H1 (cell line): Measurements from ENCODE around the gene P2RX1. TPM values are rescaled to one million over a fixed set of nuclear protein-coding genes. Genes with fewer than 3 reads are reported as not detected.

Experiments used
- ATF2 ChIP-seq: IDR thresholded peaks from 2 replicates; pipeline ENCODE4 v1.6.1; 2012; ENCODE audit warnings: low read length, inconsistent platforms
- ATF3 ChIP-seq: IDR thresholded peaks from 2 replicates; pipeline ENCODE4 v1.6.1; 2011; ENCODE audit warnings: low read depth, mild to moderate bottlenecking, low read length; ENCODE audit not compliant: insufficient read depth
- CHD7 ChIP-seq: fragments of 300-600 bp; sonication (generic); IDR thresholded peaks from 2 replicates; pipeline ENCODE4 v1.7.1; 2012; ENCODE audit warnings: low read length, moderate library complexity, mild to moderate bottlenecking, inconsistent platforms; ENCODE audit not compliant: insufficient replicate concordance
- KDM1A ChIP-seq: fragments of 200-600, 300-600 bp; sonication (generic); IDR thresholded peaks from 2 replicates; pipeline ENCODE4 v1.7.1; 2016; ENCODE audit warnings: mild to moderate bottlenecking, low read length, borderline replicate concordance
- SAP30 ChIP-seq: fragments of 300-600 bp; sonication (generic); IDR thresholded peaks from 2 replicates; pipeline ENCODE4 v1.7.1; 2012; ENCODE audit warnings: low read length, moderate library complexity, mild to moderate bottlenecking, inconsistent platforms; ENCODE audit not compliant: insufficient read depth, insufficient replicate concordance
- SRF ChIP-seq: IDR thresholded peaks from 2 replicates; pipeline ENCODE4 v1.6.1; 2011; ENCODE audit warnings: mild to moderate bottlenecking, low read depth, low read length, moderate library complexity
- polyA plus RNA-seq, 7 experiments: library from polyadenylated mRNA; depleted of rRNA in 3 of 7; stranded (reverse) in 5 of 7; unstranded in 2 of 7; fragments of >200 nt in 5 of 7; fragments of 200-250 nt in 2 of 7; gene quantifications; 1 replicate in 5 of 7; 2 replicates in 1 of 7; 4 replicates in 1 of 7; pipeline versions ENCODE4 v1.2.1 to v1.2.3, GENCODE V29; 2011 to 2013; ENCODE audit warnings: missing spikeins in 2 of 7, mixed read lengths in 2 of 7
- total RNA-seq: library from RNA; stranded (reverse); fragmentation: NEBNext Ultra II Directional; extraction: Animal tissue kit (Norgen Biotek cat#: 25700); gene quantifications from 2 replicates; pipeline ENCODE4 v1.2.1, GENCODE V29; 2021

P2RX1 gene
- total and polyA plus RNA-seq, 2 of the 8 experiments (the other 6 are each of a cell fraction or from before 2014, with no cell fraction given): 0.45 to 1.1 TPM

- TF ChIP-seq CHD7: no peak
- TF ChIP-seq SRF: no peak
- TF ChIP-seq KDM1A: no peak
- no peak for TF ChIP-seq ATF3
- TF ChIP-seq ATF2: no peak
- no peak for TF ChIP-seq SAP30
Observed at GRCh38 chr17:3910420-3911270, 5.6 kb downstream of the P2RX1 start (continued).
